ENCODE results near the gene STK32C. TPM values are rescaled to one million over a fixed set of nuclear protein-coding genes. Genes with fewer than 3 reads are reported as not detected.
"Not testable (repeated sequence)": the region's sequence is repeated elsewhere in the genome, so short reads cannot be mapped to it uniquely, and the experiment has no call there.

STK32C gene
- polyA plus RNA-seq, 2 of the 4 experiments (the other 2 are of a cell fraction): 29.9 to 43.6 TPM

DNA sequence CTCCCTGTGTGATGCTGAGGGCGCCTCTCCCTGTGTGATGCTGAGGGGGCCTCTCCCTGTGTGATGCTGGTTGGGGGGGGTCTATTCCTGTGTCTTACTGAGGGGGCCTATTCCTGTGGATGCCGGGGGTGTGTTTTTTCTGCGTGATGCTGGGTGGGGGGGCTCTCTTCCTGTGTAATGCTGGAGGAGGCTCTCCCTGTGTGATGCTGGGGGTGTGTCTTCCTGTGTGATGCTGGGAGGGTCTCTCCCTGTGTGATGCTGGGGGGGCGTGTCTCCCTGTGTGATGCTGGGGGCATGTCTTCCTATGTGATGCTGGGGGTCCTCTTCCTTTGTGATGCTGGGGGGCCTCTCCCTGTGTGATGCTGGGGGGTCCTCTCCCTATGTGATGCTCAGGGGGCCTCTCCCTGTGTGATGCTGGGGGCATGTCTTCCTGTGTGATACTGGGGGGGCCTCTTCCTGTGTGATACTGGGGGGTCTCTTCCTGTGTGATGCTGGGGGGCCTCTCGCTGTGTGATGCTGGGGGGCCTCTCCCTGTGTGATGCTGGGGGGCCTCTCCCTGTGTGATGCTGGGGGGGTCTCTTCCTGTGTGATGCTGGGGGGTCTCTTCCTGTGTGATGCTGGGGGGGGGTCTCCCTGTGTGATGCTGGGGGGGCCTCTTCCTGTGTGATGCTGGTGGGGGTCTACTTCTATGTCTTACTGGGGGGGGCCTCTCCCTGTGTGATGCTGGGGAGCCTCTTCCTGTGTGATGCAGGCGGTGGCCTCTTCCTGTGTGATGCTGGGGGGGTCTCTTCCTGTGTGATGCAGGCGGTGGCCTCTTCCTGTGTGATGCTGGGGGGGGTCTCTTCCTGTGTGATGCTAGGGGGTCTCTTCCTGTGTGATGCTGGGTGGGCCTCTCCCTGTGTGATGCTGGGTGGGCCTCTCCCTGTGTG is 148.2 kb downstream of the STK32C start:
- H3K4me2 ChIP-seq; DNase-seq (ENCODE audit: low read depth in 1 of 2, low spot score in 1 of 2); CTCF ChIA-PET; FAIRE-seq; H3K27ac ChIP-seq; H3K9me3 ChIP-seq; H3K4me3 ChIP-seq; ATAC-seq; POLR2A ChIA-PET: not testable (repeated sequence)
- WGBS (ENCODE audit: missing lambda C conversion rate): no CpG with 5 or more reads among the region's 7 CpGs
- peaks cover 10% of the 10 kb centered on the region; the same call in 2 of the 3 replicates for H3K4me1 ChIP-seq

DNA sequence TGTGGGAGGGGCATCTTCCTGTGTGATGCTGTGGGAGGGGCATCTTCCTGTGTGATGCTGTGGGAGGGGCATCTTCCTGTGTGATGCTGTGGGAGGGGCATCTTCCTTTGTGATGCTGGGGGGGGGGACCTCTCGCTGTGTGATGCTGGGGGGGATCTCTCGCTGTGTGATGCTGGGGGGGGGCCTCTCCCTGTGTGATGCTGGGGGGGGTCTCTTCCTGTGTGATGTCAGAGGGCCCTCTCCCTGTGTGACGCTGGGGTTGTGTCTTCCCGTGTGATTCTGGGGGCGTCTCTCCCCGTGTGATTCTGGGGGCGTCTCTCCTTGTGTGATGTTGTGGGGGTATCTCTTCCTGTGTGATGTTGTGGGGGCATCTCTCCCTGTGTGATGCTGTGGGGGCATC is 148.9 kb downstream of the STK32C start:
- Histone ChIP-seq H3K9me3 (no peaks in the 10 kb centered on the region), H3K27ac (no peak overlapping the region), H3K4me3 (no peak overlapping the region), H3K4me1 (peaks cover 7% of the 10 kb centered on the region; the same call in 2 of the 3 replicates), H3K4me2 (no peak overlapping the region)
- TF ChIP-seq FOSB (CRISPR knock-in tag; IDR thresholded peaks at IDR 0.05) (no peak), ZNF302 (CRISPR knock-in tag; IDR thresholded peaks at IDR 0.05) (no peak), CEBPB (IDR thresholded peaks at IDR 0.05) (no peak), HOXB13 (CRISPR knock-in tag; IDR thresholded peaks at IDR 0.05; ENCODE audit: low read depth) (no peak), POLR2A (IDR thresholded peaks at IDR 0.05; ENCODE audit: low read length) (no peak), TP53 (CRISPR knock-in tag; IDR thresholded peaks at IDR 0.05) (no peak), BHLHE40 (IDR thresholded peaks at IDR 0.05; ENCODE audit: low read depth, low read length) (no peak), CBX8 (IDR thresholded peaks at IDR 0.05) (no peak), KDM5A (IDR thresholded peaks at IDR 0.05) (no peak), HOXB5 (CRISPR knock-in tag; IDR thresholded peaks at IDR 0.05) (no peak), KDM1A (IDR thresholded peaks at IDR 0.05; ENCODE audit: low read depth) (no peak), CHD2 (IDR thresholded peaks at IDR 0.05; ENCODE audit: low read length, partially characterized antibody) (no peak)
- TF ChIP-seq, protein P1, sequence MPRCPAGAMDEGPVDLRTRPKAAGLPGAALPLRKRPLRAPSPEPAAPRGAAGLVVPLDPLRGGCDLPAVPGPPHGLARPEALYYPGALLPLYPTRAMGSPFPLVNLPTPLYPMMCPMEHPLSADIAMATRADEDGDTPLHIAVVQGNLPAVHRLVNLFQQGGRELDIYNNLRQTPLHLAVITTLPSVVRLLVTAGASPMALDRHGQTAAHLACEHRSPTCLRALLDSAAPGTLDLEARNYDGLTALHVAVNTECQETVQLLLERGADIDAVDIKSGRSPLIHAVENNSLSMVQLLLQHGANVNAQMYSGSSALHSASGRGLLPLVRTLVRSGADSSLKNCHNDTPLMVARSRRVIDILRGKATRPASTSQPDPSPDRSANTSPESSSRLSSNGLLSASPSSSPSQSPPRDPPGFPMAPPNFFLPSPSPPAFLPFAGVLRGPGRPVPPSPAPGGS (IDR thresholded peaks at IDR 0.05): no peak
- TF ChIP-seq, protein P2, sequence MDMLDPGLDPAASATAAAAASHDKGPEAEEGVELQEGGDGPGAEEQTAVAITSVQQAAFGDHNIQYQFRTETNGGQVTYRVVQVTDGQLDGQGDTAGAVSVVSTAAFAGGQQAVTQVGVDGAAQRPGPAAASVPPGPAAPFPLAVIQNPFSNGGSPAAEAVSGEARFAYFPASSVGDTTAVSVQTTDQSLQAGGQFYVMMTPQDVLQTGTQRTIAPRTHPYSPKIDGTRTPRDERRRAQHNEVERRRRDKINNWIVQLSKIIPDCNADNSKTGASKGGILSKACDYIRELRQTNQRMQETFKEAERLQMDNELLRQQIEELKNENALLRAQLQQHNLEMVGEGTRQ (IDR thresholded peaks at IDR 0.05): no peak
- TF ChIP-seq, protein P3, sequence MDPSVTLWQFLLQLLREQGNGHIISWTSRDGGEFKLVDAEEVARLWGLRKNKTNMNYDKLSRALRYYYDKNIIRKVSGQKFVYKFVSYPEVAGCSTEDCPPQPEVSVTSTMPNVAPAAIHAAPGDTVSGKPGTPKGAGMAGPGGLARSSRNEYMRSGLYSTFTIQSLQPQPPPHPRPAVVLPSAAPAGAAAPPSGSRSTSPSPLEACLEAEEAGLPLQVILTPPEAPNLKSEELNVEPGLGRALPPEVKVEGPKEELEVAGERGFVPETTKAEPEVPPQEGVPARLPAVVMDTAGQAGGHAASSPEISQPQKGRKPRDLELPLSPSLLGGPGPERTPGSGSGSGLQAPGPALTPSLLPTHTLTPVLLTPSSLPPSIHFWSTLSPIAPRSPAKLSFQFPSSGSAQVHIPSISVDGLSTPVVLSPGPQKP (IDR thresholded peaks at IDR 0.05; ENCODE audit: low read depth, low read length): no peak
- 50% methylated on average over 2 of the region's 7 CpGs for WGBS (ENCODE audit: missing lambda C conversion rate)
- no peak for ATAC-seq
- FAIRE-seq: no peak
- ChIA-PET POLR2A (no interaction called here), CTCF (no interaction called here)
- peak in 1 of 2 experiments; percentile 52 for DNase-seq (ENCODE audit: low read depth in 1 of 2, low spot score in 1 of 2)

DNA sequence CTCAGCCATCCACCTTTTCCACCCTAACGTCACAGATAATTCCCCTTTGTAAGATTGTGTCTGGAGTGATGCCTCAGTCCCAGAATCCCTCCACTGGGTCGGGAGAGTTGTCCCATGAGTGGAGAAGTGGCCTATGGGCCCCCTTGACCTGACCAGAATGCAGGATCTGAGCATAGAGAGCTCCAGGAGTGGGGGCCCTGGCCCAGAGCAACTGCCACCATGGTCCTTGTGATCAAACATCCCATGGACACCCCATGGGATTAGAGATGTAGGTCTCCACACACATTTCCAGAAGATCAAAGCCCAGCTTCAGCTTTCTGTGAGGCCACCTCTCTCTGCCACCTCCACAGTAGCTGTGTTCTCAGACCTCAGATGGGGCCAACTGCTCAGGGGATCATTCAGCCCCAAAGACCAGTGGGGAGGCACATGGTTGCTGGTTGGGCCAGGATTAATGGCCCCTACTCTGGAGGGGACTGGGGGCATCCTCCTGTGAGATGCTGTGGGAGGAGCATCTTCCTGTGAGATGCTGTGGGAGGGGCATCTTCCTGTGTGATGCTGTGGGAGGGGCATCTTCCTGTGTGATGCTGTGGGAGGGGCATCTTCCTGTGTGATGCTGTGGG is 149.5 kb downstream of the STK32C start:
- no peak for FAIRE-seq
- TF ChIP-seq KDM1A (IDR thresholded peaks at IDR 0.05; ENCODE audit: low read depth) (no peak), ESRRA (IDR thresholded peaks at IDR 0.05; ENCODE audit: borderline replicate concordance, low read length) (no peak), POLR2A (IDR thresholded peaks at IDR 0.05; ENCODE audit: low read length) (no peak), FOXS1 (CRISPR knock-in tag; IDR thresholded peaks at IDR 0.05) (no peak), NPAS2 (CRISPR knock-in tag; IDR thresholded peaks at IDR 0.05; ENCODE audit: borderline replicate concordance) (no peak), HDAC2 (IDR thresholded peaks at IDR 0.05) (no peak), TFCP2L1 (CRISPR knock-in tag; IDR thresholded peaks at IDR 0.05) (no peak), MAFK (IDR thresholded peaks at IDR 0.05; ENCODE audit: partially characterized antibody) (no peak), SREBF2 (IDR thresholded peaks at IDR 0.05) (no peak), EP300 (IDR thresholded peaks at IDR 0.05) (no peak), CBX8 (IDR thresholded peaks at IDR 0.05) (no peak)
- TF ChIP-seq, protein P4, sequence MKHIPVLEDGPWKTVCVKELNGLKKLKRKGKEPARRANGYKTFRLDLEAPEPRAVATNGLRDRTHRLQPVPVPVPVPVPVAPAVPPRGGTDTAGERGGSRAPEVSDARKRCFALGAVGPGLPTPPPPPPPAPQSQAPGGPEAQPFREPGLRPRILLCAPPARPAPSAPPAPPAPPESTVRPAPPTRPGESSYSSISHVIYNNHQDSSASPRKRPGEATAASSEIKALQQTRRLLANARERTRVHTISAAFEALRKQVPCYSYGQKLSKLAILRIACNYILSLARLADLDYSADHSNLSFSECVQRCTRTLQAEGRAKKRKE (CRISPR knock-in tag; IDR thresholded peaks at IDR 0.05; ENCODE audit: low read depth): no peak
- TF ChIP-seq, protein P1 (IDR thresholded peaks at IDR 0.05): no peak
- TF ChIP-seq, protein P5, sequence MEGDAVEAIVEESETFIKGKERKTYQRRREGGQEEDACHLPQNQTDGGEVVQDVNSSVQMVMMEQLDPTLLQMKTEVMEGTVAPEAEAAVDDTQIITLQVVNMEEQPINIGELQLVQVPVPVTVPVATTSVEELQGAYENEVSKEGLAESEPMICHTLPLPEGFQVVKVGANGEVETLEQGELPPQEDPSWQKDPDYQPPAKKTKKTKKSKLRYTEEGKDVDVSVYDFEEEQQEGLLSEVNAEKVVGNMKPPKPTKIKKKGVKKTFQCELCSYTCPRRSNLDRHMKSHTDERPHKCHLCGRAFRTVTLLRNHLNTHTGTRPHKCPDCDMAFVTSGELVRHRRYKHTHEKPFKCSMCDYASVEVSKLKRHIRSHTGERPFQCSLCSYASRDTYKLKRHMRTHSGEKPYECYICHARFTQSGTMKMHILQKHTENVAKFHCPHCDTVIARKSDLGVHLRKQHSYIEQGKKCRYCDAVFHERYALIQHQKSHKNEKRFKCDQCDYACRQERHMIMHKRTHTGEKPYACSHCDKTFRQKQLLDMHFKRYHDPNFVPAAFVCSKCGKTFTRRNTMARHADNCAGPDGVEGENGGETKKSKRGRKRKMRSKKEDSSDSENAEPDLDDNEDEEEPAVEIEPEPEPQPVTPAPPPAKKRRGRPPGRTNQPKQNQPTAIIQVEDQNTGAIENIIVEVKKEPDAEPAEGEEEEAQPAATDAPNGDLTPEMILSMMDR (IDR thresholded peaks at IDR 0.05): no peak
- TF ChIP-seq, protein P6, sequence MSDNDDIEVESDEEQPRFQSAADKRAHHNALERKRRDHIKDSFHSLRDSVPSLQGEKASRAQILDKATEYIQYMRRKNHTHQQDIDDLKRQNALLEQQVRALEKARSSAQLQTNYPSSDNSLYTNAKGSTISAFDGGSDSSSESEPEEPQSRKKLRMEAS (IDR thresholded peaks at IDR 0.05): no peak

More for the DNA sequence above, 149.5 kb downstream of the STK32C start:
- 42% methylated on average over 2 of the region's 2 CpGs for WGBS (ENCODE audit: missing lambda C conversion rate)
- no peak for DNase-seq (ENCODE audit: low read depth in 1 of 2, low spot score in 1 of 2)
- CTCF ChIA-PET: interaction anchor here (1.0 kb wide), 1 partner anchor 15 kb away, joined by 3 read pairs; no protein-coding TSS in a partner anchor
- Histone ChIP-seq H3K4me2 (no peak overlapping the region), H3K9me3 (no peaks in the 10 kb centered on the region), H3K4me3 (no peak overlapping the region), H3K4me1 (peaks cover 7% of the 10 kb centered on the region; the same call in 2 of the 3 replicates), H3K27ac (no peak overlapping the region)
- peak; percentile 35 to 65; a peak in 5 of 6 replicates for ATAC-seq
- POLR2A ChIA-PET: no interaction called here

All from A549 (cell line).